ENCODE data around the gene TNXB. TPM values are rescaled to one million over a fixed set of nuclear protein-coding genes. Genes with fewer than 3 reads are reported as not detected.
"Not testable (repeated sequence)": the region's sequence is repeated elsewhere in the genome, so short reads cannot be mapped to it uniquely, and the experiment has no call there.

The TNXB gene
- total RNA-seq, 1 donor, result 17.7 TPM

GRCh38 chr6:32069460-32069859, 39.7 kb downstream of the TNXB start:
- no peak for DNase-seq (ENCODE audit: low read depth)
- no peak overlapping the region for H3K4me3 ChIP-seq (ENCODE audit: low read depth, low read length)
- TF ChIP-seq, protein P1, sequence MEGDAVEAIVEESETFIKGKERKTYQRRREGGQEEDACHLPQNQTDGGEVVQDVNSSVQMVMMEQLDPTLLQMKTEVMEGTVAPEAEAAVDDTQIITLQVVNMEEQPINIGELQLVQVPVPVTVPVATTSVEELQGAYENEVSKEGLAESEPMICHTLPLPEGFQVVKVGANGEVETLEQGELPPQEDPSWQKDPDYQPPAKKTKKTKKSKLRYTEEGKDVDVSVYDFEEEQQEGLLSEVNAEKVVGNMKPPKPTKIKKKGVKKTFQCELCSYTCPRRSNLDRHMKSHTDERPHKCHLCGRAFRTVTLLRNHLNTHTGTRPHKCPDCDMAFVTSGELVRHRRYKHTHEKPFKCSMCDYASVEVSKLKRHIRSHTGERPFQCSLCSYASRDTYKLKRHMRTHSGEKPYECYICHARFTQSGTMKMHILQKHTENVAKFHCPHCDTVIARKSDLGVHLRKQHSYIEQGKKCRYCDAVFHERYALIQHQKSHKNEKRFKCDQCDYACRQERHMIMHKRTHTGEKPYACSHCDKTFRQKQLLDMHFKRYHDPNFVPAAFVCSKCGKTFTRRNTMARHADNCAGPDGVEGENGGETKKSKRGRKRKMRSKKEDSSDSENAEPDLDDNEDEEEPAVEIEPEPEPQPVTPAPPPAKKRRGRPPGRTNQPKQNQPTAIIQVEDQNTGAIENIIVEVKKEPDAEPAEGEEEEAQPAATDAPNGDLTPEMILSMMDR (IDR thresholded peaks at IDR 0.05; ENCODE audit: insufficient read depth, low read depth, low read length), result no peak

GRCh38 chr6:32068867-32069266, 40.3 kb downstream of the TNXB start:
- TF ChIP-seq, protein P1 (IDR thresholded peaks at IDR 0.05; ENCODE audit: insufficient read depth, low read depth, low read length), result no peak
- no peak overlapping the region for H3K4me3 ChIP-seq (ENCODE audit: low read depth, low read length)
- no peak for DNase-seq (ENCODE audit: low read depth)

DNA sequence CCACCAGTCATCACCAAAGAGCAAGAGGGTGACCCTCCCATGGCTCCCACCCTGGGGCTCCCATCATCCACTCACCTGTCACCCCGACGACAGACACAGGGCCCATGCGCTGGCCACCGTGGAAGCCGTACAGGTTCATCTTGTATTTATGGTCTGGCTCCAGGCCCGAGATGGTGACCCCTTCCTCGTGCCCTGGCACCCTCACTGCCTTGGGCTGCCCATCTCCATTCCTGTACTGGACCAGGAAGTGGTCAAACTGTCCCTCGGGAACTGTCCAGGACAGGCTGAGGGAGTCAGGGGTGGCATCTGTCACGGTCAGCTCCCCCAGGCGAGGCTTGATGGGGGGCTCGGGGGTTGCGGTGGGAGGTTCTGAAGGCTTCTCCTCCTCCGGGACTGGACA, 40.8 kb downstream of the TNXB start:
- not testable (repeated sequence) for H3K4me3 ChIP-seq (ENCODE audit: low read depth, low read length); DNase-seq (ENCODE audit: low read depth)

DNA sequence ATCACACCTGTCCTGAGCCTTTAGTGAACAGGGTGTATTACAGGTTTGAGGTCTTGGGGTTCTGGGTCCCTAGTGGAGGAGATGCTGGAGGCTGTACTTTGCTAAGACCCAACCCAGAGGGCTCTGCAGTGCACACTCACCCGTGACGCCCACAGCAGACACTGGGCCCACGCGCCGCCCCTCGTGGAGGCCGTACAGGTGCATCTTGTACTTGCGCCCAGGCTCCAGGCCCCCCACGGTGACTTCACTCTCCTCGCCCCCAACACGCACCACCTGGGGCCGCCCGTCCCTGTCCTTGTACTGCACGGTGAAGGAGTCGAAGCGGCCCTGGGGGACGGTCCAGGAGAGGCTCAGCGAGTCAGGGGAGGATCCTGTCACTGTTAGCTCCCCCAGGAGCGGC, 41.6 kb downstream of the TNXB start:
- not testable (repeated sequence) for DNase-seq (ENCODE audit: low read depth); H3K4me3 ChIP-seq (ENCODE audit: low read depth, low read length)

GRCh38 chr6:32064706-32065105, 44.4 kb downstream of the TNXB start:
- TF ChIP-seq, protein P1 (IDR thresholded peaks at IDR 0.05; ENCODE audit: insufficient read depth, low read depth, low read length), result no peak
- DNase-seq (ENCODE audit: low read depth), result no peak
- no peak overlapping the region for H3K4me3 ChIP-seq (ENCODE audit: low read depth, low read length)

DNA sequence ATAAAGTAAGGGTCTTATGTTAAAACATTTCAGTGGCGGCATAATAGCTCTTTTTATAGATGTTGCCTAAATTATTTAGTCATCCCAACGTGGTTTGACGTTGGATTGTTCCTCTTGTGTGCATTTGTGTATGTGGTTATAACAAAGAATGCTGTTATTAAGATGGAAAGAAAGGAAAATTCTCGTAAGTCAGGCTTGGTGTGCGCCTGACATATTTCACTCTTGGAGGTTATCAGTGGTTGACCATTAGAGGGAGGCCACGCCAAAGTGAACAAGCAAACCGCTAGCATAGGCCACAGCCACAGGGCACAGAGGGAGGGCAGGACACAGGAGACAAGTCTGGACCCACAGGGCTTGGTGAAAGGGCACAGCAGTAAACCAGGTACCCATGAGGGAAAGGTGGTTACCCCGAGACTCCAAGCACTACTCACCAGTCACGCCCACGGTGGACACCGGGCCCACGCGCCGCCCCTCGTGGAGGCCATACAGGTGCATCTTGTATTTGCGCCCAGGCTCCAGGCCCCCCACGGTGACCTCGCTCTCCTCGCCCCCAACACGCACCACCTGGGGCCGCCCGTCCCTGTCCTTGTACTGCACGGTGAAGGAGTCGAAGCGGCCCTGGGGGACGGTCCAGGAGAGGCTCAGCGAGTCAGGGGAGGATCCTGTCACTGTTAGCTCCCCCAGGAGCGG, 48.0 kb downstream of the TNXB start:
- H3K4me3 ChIP-seq (ENCODE audit: low read depth, low read length), result no peak overlapping the region
- no peak for DNase-seq (ENCODE audit: low read depth)
- TF ChIP-seq, protein P1 (IDR thresholded peaks at IDR 0.05; ENCODE audit: insufficient read depth, low read depth, low read length), result no peak

- TF ChIP-seq, protein P1 (IDR thresholded peaks at IDR 0.05; ENCODE audit: insufficient read depth, low read depth, low read length), result no peak
- H3K4me3 ChIP-seq (ENCODE audit: low read depth, low read length), result no peak overlapping the region
- DNase-seq (ENCODE audit: low read depth), result no peak
These were observed 50.6 kb downstream of the TNXB start for GRCh38 chr6:32058511-32058963.

DNA sequence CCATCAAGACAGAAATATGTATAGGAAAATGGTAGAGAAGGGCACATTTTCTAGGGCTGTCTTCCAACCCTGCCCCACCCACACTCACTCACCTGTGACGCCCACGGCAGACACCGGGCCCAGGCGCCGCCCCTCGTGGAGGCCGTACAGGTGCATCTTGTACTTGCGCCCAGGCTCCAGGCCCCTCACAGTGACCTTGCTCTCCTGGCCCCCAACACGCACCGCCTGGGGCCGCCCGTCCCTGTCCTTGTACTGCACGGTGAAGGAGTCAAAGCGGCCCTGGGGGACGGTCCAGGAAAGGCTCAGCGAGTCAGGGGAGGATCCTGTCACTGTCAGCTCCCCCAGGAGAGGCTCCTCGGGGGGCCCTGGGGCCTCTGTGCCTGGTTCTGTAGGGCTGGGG, 51.2 kb downstream of the TNXB start:
- no peak for DNase-seq (ENCODE audit: low read depth)
- no peak overlapping the region for H3K4me3 ChIP-seq (ENCODE audit: low read depth, low read length)
- TF ChIP-seq, protein P1 (IDR thresholded peaks at IDR 0.05; ENCODE audit: insufficient read depth, low read depth, low read length), result no peak
